HepG2 (cell line): ENCODE data around the gene FRAS1. TPM values are rescaled to one million over a fixed set of nuclear protein-coding genes. Genes with fewer than 3 reads are reported as not detected.

ENCODE experiments used
- CEBPG ChIP-seq: IDR thresholded peaks from 2 replicates; pipeline ENCODE4 v1.6.1; 2016
- DBP ChIP-seq: sonication (generic); formaldehyde crosslinking; IDR thresholded peaks from 2 replicates; pipeline ENCODE4 v1.4.0; 2020; ENCODE audit warnings: missing genetic modification reagents; ENCODE audit errors: not compliant biosample characterization
- EP300 ChIP-seq, 3 experiments: sonication (generic) in 1 of 3; formaldehyde crosslinking in 1 of 3; IDR thresholded peaks; 2 replicates each; pipeline versions ENCODE4 v1.5.1 to v1.6.1; 2011 to 2020; ENCODE audit warnings: low read depth in 2 of 3, low read length in 2 of 3, borderline replicate concordance in 1 of 3, improper control_type of control experiment in 1 of 3, mild to moderate bottlenecking in 1 of 3, missing genetic modification reagents in 1 of 3, moderate library complexity in 1 of 3
- ETV5 ChIP-seq: IDR thresholded peaks from 2 replicates; pipeline ENCODE4 v1.6.1; 2018; ENCODE audit warnings: missing biosample characterization, missing genetic modification reagents, inconsistent platforms, borderline replicate concordance
- FOXO1 ChIP-seq: sonication (generic); formaldehyde crosslinking; IDR thresholded peaks from 2 replicates; pipeline ENCODE4 v1.4.0; 2020; ENCODE audit warnings: missing genetic modification reagents
- GATAD1 ChIP-seq: IDR thresholded peaks from 2 replicates; pipeline ENCODE4 v1.6.1; 2016; ENCODE audit warnings: missing genetic modification reagents, missing compliant biosample characterization
- HMGXB3 ChIP-seq: sonication (generic); formaldehyde crosslinking; IDR thresholded peaks from 2 replicates; pipeline ENCODE4 v1.4.0; 2020; ENCODE audit warnings: missing genetic modification reagents, borderline replicate concordance
- HOXA5 ChIP-seq: sonication (generic); formaldehyde crosslinking; IDR thresholded peaks from 2 replicates; pipeline ENCODE4 v1.4.0; 2020; ENCODE audit warnings: missing genetic modification reagents
- RXRA ChIP-seq: sonication (generic); formaldehyde crosslinking; IDR thresholded peaks from 2 replicates; pipeline ENCODE4 v1.5.1; 2020; ENCODE audit warnings: missing genetic modification reagents
- SMC3 ChIP-seq: IDR thresholded peaks from 2 replicates; pipeline ENCODE4 v1.6.1; 2011; ENCODE audit warnings: low read length, improper control_type of control experiment
- ZNF446 ChIP-seq: sonication (generic); formaldehyde crosslinking; IDR thresholded peaks from 2 replicates; pipeline ENCODE4 v1.5.0; 2020; ENCODE audit warnings: mild to moderate bottlenecking, missing genetic modification reagents
- ZSCAN25 ChIP-seq: sonication (generic); formaldehyde crosslinking; IDR thresholded peaks from 2 replicates; pipeline ENCODE4 v1.8.0; 2022; ENCODE audit warnings: mild to moderate bottlenecking, missing genetic modification reagents
- polyA plus RNA-seq, 8 experiments: library from polyadenylated mRNA; depleted of rRNA in 3 of 8; stranded (reverse) in 7 of 8; unstranded in 1 of 8; fragments of >200 nt; fragmentation: Illumina TruSeq in 4 of 8; extraction: Trizol in 4 of 8; gene quantifications; 2 replicates each; pipeline versions ENCODE4 v1.2.1 to v1.2.3, GENCODE V29; 2011 to 2016; ENCODE audit warnings: low read depth in 4 of 8, missing spikeins in 1 of 8, mixed read lengths in 1 of 8; ENCODE audit not compliant: insufficient read depth in 1 of 8
- total RNA-seq, 5 experiments: library from RNA; depleted of rRNA; stranded (reverse); fragments of >200 nt; fragmentation: Illumina TruSeq; extraction: Trizol; gene quantifications; 2 replicates each; pipeline ENCODE4 v1.2.3, GENCODE V29; 2016; ENCODE audit warnings: low read depth in 1 of 5
- TF ChIP-seq, protein P1 (sequence below): sonication (generic); formaldehyde crosslinking; IDR thresholded peaks from 2 replicates; pipeline ENCODE4 v1.5.0; 2020; ENCODE audit warnings: mild to moderate bottlenecking, missing genetic modification reagents
- TF ChIP-seq, protein P2 (sequence below): sonication (generic); formaldehyde crosslinking; IDR thresholded peaks from 2 replicates; pipeline ENCODE4 v1.4.0; 2020; ENCODE audit warnings: mild to moderate bottlenecking, missing genetic modification reagents, borderline replicate concordance
- TF ChIP-seq, protein P3 (sequence below): sonication (generic); formaldehyde crosslinking; IDR thresholded peaks from 2 replicates; pipeline ENCODE4 v1.4.0; 2020; ENCODE audit warnings: mild to moderate bottlenecking, missing genetic modification reagents

The FRAS1 gene
- total and polyA plus RNA-seq, 2 of the 13 experiments (the other 11 are each of a cell fraction or from before 2014, with no cell fraction given): 22.5 to 31.6 TPM

- TF ChIP-seq HMGXB3 (CRISPR knock-in tag) (0 out of 2 replicates have a peak, but pooled peaks have one; percentile 23), HOXA5 (CRISPR knock-in tag) (no peak), EP300 (IDR thresholded peaks at IDR 0.05; ENCODE audit: low read depth in 2 of 2, low read length in 2 of 2) (peak in 1 of 2 experiments; percentile 18; a peak in 1 of 4 replicates), EP300 (CRISPR knock-in tag; IDR thresholded peaks at IDR 0.05; ENCODE audit: borderline replicate concordance) (no peak), ZSCAN25 (CRISPR knock-in tag) (no peak), ETV5 (CRISPR knock-in tag) (peak; percentile 25; the same call in 1 of the 2 replicates), SMC3 (peak; percentile 94), ZNF446 (CRISPR knock-in tag) (no peak), GATAD1 (CRISPR knock-in tag) (no peak), RXRA (CRISPR knock-in tag) (no peak), FOXO1 (CRISPR knock-in tag) (peak; percentile 60; the same call in 1 of the 2 replicates), CEBPG (peak; percentile 10; the same call in 1 of the 2 replicates), DBP (CRISPR knock-in tag) (no peak)
- TF ChIP-seq, protein P1, sequence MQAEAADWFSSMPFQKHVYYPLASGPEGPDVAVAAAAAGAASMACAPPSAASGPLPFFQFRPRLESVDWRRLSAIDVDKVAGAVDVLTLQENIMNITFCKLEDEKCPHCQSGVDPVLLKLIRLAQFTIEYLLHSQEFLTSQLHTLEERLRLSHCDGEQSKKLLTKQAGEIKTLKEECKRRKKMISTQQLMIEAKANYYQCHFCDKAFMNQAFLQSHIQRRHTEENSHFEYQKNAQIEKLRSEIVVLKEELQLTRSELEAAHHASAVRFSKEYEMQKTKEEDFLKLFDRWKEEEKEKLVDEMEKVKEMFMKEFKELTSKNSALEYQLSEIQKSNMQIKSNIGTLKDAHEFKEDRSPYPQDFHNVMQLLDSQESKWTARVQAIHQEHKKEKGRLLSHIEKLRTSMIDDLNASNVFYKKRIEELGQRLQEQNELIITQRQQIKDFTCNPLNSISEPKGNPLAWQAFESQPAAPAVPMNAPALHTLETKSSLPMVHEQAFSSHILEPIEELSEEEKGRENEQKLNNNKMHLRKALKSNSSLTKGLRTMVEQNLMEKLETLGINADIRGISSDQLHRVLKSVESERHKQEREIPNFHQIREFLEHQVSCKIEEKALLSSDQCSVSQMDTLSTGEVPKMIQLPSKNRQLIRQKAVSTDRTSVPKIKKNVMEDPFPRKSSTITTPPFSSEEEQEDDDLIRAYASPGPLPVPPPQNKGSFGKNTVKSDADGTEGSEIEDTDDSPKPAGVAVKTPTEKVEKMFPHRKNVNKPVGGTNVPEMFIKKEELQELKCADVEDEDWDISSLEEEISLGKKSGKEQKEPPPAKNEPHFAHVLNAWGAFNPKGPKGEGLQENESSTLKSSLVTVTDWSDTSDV (CRISPR knock-in tag): no peak
- TF ChIP-seq, protein P2, sequence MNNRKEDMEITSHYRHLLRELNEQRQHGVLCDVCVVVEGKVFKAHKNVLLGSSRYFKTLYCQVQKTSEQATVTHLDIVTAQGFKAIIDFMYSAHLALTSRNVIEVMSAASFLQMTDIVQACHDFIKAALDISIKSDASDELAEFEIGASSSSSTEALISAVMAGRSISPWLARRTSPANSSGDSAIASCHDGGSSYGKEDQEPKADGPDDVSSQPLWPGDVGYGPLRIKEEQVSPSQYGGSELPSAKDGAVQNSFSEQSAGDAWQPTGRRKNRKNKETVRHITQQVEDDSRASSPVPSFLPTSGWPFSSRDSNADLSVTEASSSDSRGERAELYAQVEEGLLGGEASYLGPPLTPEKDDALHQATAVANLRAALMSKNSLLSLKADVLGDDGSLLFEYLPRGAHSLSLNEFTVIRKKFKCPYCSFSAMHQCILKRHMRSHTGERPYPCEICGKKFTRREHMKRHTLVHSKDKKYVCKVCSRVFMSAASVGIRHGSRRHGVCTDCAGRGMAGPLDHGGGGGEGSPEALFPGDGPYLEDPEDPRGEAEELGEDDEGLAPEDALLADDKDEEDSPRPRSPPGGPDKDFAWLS (CRISPR knock-in tag): no peak
- TF ChIP-seq, protein P3, sequence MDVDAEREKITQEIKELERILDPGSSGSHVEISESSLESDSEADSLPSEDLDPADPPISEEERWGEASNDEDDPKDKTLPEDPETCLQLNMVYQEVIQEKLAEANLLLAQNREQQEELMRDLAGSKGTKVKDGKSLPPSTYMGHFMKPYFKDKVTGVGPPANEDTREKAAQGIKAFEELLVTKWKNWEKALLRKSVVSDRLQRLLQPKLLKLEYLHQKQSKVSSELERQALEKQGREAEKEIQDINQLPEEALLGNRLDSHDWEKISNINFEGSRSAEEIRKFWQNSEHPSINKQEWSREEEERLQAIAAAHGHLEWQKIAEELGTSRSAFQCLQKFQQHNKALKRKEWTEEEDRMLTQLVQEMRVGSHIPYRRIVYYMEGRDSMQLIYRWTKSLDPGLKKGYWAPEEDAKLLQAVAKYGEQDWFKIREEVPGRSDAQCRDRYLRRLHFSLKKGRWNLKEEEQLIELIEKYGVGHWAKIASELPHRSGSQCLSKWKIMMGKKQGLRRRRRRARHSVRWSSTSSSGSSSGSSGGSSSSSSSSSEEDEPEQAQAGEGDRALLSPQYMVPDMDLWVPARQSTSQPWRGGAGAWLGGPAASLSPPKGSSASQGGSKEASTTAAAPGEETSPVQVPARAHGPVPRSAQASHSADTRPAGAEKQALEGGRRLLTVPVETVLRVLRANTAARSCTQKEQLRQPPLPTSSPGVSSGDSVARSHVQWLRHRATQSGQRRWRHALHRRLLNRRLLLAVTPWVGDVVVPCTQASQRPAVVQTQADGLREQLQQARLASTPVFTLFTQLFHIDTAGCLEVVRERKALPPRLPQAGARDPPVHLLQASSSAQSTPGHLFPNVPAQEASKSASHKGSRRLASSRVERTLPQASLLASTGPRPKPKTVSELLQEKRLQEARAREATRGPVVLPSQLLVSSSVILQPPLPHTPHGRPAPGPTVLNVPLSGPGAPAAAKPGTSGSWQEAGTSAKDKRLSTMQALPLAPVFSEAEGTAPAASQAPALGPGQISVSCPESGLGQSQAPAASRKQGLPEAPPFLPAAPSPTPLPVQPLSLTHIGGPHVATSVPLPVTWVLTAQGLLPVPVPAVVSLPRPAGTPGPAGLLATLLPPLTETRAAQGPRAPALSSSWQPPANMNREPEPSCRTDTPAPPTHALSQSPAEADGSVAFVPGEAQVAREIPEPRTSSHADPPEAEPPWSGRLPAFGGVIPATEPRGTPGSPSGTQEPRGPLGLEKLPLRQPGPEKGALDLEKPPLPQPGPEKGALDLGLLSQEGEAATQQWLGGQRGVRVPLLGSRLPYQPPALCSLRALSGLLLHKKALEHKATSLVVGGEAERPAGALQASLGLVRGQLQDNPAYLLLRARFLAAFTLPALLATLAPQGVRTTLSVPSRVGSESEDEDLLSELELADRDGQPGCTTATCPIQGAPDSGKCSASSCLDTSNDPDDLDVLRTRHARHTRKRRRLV (CRISPR knock-in tag): no peak
These were observed 2.4 kb downstream of the FRAS1 start (continued) for GRCh38 chr4:78059524-78059889.
